ENCODE measurements around the gene CTXND2. TPM values are rescaled to one million over a fixed set of nuclear protein-coding genes. Genes with fewer than 3 reads are reported as not detected.
"Not testable (repeated sequence)": the region's sequence is repeated elsewhere in the genome, so short reads cannot be mapped to it uniquely, and the experiment has no call there.

CTXND2 gene
- total RNA-seq = 0.10 TPM

DNA sequence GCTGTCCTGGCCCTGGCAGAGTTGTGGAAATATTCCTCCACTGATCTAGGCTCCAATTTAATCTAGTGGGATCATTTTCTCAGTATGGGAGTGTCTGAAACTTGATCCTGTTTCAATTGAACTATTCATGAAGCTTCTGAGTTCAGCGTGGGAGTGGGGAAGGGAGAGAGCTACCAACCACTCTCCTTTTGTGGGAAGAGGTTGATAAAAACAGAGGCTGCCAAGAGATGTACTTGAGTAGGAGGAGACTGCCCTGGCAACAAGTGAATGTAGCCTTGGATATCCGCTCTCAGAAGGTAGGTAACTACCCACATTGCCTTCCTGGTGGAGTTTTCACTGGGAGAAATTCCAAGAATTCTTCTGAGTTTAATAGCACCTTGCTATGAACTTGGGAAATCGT is at the start of gene CTXND2:
Gene CTXND2 (plus strand): TSS at position 119 of the 400 bp plus-strand sequence. CDS start 25,179 bp downstream, outside the sequence.
- DNase-seq = no peak

DNA sequence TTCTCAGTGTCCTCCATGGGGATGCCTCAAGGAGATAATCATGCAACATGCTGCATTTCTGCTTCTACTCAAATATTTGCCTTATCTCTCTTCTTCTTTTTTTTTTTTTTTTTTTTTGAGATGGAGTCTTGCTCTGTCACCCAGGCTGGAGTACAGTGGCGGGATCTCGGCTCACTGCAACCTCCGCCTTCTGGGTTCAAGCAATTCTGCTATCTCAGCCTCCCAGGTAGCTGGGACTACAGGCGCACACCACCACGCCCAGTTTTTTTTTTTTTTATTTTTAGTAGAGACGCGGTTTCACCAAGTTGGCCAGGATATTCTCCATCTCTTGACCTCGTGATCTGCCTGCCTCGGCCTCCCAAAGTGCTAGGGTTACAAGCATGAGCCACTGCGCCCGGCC is 46.1 kb upstream of the CTXND2 start:
- DNase-seq = not testable (repeated sequence)

DNA sequence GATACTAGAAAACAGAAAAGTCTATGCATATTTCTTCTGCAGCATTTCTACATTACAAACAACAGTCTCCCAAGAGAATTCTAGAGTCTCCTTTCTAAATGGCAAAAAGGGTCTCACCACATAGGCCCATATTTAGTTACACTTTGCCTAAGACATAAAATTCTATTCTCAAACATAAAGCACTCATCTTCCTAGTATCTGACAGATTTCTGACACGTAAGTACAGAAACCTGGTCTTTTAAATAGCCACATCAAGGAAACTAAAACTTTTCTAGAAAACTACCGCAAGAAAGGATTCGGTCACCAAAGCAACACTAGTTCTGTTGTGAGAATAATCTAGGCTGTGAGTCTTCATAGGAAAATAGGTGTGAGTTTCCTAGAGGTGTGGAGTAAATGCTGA is 45.3 kb upstream of the CTXND2 start:
- DNase-seq = no peak

DNA sequence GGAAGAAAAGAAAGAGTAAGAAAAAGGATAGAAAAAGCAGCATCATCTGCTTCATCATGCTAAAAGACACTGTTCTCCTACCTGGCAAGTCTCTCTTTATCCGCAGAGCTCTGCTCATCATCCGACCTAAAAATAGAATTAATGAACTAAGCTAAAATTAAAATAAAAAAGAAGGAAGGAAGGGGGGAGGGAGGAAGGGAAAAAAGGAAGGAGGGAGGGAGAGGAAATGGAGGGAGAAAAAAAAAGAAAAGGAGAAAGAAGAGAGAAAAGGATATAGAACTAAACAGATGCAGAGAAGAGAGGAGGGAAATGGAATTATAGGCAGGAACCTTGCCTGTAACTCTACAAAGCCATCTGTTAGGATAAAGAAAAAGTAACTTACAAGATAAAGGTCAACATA is 44.6 kb upstream of the CTXND2 start:
- no peak for DNase-seq

DNA sequence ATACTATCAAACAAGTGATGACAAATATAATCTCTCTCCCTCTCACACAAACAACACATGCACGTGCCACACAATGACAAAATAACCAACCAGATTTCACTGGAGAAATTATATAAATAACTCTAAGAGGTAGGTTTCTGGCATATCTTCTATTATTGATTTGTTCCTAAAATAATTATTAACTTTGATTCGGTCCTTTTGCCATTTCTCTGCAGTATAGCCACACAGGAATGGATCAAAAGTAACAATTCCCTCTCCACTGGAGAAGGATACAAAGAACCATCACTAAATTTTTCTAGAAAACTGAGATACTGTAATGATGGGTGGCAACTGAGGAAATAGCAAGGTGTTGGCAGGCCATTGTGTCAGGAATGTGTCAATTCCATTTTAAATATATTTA is 44.0 kb upstream of the CTXND2 start:
- no peak for DNase-seq

DNA sequence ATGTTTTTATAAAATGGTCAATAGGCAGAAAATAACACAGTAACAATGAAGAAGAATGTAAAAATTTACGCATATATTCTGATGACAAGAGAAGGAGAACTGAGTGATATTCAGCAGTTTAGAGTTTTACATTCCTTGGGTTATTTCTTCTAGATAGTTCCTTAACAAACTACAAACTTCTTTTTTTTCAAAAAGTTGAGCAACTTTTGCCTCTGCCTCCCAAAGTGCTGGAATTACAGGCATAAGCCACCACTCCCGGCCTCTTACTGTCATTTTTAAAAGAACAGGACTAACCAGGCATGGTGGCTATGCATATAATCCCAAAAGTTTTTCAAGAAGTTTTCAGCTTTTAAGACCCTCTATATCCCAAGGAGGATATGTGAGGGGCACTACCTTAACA is 43.5 kb upstream of the CTXND2 start:
- DNase-seq = no peak

DNA sequence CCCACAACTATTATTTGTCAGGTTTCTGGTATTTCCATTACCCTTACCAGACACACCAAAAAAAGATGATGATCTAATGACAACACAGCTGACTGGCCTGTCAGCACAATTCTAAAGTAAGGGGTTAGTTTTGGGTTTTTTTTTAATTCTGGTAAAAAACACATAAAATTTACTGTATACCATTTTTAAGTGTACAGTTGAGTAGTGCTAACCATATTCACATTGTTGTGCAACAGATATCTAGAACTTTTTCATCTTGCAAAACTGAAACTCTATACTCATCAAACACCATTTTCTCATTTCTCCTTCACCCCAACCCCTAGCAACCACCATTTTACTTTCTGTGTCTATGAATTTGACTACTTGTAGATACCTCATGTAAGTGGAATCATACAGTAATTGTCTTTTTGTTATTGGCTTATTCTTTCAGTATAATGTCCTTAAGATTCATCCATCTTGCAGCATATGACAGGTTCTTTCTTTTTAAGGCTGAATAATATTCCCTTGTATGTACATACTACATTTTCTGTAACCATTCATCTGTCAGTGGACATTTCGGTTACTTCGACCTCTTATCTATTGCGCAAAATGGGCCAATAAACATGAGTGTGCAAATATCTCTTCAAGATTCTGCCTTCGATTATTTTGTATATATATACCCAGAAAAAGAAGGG is 40.3 kb upstream of the CTXND2 start:
- no peak for DNase-seq

DNA sequence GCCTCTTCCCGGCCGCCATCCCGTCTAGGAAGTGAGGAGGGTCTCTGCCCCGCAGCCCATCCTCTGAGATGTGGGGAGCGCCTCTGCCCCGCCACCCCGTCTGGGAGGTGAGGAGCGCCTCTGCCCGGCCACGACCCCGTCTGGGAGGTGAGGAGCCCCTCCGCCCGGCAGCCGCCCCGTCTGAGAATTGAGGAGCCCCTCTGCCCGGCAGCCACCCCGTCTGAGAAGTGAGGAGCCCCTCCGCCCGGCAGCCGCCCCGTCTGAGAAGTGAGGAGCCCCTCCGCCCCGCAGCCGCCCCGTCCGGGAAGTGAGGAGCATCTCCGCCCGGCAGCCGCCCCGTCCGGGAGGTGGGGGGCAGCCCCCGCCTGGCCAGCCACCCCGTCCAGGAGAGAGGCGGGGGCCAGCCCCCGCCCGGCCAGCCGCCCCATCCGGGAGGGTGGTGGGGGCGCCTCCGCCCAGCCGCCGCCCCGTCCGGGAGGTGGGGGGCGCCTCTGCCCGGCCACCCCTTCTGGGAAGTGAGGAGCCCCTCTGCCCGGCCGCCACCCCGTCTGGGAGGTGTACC is 36.1 kb upstream of the CTXND2 start:
- DNase-seq = not testable (repeated sequence)

DNA sequence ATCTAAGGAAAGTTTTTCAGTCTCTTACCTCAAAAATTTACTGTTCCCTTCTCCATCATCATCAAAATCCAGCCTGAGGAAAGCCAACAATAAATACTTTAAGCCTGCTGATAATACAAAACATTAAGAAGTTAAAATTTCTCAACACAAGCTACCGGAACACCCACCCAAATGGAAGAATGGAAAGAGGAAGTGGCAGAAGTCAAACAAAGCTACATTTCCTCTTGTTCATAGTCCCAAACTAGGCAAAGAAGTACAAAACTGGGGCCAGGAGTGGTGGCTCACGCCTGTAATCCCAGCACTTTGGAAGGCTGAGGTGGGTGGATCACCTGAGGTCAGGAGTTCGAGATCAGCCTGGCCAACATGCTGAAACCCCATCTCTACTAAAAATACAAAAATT is 34.2 kb upstream of the CTXND2 start:
- not testable (repeated sequence) for DNase-seq

DNA sequence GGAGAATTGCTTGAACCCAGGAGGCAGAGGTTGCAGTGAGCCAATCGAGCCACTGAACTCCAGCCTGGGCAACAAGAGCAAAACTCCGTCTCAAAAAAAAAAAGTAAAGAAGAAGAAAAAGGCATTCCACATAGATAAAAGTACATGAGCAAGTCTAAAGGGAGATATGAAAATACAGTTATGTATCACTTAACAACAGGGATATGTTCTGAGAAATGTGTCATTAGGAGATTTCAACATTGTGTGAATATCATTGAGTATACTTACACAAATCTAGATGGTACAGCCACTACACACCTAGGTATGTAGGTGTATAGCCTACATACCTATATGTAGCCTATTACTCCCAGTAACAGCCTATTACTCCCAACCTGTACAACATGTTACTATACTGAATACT is 23.2 kb upstream of the CTXND2 start:
- no peak for DNase-seq

DNA sequence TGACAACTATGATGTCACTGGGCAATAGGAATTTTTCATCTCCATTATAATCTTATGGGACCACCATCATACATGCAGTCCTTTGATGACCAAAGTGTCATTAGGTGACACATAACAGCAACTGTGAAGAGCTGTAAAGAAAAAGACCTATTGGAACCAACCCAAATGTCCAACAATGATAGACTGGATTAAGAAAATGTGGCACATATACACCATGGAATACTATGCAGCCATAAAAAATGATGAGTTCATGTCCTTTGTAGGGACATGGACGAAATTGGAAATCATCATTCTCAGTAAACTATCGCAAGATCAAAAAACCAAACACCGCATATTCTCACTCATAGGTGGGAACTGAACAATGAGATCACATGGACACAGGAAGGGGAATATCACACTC is 22.7 kb upstream of the CTXND2 start:
- DNase-seq = not testable (repeated sequence)

DNA sequence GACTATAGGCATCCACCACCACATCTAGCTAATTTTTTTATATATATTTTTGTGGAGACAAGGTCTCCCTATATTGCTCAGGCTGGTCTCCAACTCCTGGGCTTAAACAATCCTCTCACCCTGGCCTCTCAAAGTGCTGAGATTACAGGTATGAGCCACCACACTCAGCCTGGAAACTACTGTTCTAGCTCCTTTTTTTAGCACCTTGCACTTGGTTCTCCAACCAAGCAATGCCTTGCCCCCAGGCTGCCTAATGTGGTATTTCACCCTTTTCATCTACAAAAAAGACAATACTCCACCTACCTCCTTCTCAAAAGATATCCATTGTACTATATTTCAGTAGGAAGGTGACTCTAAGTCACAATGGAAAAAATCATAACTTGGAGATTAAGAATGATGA is 17.3 kb upstream of the CTXND2 start:
- no peak for DNase-seq

DNA sequence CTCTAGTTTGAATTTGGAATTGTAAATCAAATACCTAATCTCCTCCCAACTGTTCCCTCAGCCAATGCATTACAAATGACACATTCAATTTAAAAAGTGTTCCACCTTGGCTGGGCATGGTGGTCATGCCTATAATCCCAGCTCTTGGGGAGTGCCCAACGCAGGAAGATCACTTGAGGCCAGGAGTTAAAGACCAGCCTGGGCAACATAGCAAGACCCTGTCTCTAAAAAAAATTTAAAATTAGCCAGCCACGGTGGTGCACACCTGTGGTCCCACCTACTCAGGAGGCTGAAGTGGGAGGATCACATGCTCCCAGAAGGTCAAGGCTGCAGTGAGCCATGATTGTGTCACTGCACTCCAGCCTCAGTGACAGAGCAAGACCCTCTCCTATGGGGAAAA is 14.4 kb upstream of the CTXND2 start:
- DNase-seq = no peak

DNA sequence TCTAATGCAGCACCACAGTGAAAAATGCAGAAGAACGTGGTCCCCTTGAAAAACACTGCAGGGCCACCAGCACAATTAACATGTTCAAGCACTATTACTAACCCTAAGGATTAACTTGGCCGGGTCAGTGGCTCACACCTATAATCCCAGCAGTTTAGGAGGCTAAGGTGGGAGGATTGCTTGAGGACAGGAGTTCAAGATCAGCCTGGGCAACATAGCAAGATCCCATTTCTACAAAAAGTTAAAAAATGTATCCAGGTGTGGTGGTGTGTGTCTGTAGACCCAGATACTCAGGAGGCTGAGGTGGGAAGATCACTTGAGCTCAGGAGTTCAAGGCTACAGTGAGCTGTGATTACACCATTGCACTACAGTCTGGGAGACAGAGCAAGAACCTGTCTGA is 13.4 kb upstream of the CTXND2 start:
- DNase-seq = no peak

DNA sequence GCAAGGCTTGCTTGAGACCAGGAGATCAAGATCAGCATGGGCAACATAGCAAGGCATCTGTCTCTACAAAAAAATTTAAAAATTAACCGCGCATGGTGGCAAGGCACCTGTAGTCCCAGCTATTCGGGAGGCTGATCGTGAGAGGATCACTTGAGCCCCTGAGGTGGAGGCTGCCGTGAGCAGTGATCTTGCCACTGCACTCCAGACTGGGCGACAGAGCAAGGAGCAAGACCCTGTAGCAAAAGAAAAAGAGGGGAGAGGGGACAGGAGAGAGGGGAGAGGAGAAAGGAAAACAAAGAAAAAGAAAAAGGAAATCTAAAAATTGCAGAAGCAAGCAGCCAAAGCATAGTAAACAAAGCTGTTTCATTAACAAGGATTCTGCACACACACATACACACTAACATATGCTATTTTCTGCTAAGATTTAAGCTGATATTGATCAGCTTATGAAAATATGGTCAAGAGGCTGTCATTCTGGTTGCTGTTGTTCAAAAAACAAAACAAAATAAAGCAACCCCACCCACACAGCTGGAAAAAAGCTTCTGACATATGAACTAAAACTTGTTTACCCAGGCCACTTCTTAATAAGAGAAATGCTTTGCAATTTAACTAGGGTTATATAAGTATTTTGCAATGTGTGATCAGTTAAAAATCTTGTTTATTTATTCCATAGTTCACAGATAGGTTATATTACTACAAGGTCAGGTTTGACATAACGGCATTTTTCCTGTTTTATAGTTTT is 12.3 kb upstream of the CTXND2 start:
- DNase-seq = peak; percentile 27

DNA sequence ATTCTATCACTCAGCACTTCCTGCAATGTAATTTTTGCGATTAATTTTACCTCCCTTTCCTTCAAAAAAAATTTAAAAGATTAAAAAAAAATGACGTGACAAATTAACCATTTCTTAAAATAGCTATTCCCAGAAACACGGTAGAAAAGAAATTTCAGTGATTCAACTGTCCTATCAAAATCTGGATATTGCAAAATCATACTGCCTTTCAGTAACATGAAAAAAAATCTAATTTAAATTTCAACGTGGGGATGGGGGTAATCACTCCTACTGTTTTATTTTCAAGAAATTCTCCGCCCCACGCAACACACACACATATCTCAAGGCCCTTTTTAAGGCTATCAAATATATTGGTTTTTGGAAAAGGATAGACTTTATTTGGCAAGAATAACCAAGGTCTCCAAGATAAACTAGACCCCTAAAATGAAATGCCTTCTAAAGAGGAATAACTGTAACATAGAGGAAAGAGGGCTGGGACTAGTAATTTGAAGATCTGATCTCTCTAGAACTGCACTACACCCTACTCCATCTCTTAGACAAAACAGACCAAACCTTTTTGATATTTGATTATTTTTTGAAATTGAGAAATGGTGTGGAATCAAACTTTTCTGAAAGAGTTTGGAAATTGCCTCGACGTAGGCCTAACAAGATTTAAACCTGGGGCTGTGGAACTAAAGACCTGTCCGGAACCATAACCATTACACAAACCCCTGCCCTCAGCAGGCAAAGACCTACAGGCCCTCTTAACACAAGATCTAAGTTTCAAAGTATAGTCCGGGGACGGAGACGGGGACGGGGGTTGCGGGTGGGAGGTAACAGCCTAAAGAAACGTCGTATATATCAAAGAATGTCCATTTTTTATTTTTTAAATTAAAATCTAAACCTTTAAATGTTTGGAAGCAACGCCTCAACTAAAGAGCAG is 11.5 kb upstream of the CTXND2 start:
- no peak for DNase-seq

DNA sequence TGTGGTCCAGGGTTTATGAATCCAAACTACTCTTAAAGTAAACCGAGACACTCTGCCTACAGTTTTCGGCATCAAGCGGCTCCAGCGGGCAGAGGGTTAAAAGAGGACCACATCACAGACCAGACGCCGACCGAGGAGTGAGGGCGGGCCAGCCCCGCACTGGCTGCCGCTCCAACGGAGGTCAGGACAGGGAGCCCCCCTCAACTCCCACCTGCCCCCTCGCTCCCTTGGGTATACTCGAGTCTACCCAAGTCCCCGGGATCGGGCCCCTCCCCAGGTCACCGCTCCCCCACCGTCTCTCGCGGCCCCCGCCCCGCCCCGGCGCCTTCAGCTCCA is 10.8 kb upstream of the CTXND2 start:
- DNase-seq = peak; percentile 67

DNA sequence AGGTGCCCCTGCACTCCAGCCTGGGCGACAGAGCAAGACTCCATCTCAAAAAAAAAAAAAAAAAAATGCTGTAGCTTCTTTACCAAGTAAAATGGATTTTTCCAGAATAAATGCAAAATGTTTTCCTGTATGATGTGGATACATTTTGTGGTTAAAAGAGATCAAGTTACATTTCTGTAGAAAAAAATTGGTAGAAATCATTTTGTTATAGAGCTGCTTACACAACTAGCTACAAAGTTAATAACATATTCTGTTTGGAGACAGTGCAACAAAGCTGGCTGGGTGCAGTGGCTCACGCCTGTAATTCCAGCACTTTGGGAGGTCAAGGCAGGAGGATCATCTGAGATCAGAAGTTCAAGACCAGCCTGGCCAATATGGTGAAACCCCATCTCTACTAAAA is 8.0 kb upstream of the CTXND2 start:
- not testable (repeated sequence) for DNase-seq

DNA sequence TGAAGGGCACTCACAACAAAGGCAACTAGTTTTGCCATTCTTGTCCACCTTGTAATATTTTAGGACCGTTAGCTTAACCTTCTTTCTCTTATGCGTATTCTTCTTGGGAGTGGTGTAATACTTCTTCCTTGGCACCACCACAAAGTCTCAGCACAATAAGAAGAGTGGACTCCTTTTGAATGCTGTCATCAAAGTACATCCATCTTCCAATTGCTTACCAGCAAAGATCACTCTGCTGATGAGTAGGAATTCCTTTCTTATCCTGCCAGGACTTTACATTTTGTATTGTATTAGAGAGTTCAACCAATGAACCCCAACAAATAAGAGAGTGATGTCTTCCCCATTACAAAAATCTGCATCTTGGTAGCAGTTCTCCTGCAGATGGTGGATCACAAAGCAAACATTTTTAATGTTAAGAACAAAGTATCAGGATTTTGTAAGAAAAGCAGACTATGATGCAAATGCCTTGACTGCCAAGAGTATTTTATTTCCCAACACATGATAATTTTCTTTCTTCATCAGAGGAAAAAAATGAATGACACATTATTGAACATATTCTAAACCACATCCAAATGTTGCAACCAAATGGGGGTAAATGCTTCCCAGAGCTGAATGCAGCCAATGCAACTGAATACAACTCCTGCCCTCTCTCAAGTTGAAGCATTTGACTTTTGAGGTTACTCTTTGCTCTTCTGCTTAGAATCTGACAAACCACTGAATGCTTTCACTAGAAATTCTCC is 5.4 kb upstream of the CTXND2 start:
- peak; percentile 95 for DNase-seq

DNA sequence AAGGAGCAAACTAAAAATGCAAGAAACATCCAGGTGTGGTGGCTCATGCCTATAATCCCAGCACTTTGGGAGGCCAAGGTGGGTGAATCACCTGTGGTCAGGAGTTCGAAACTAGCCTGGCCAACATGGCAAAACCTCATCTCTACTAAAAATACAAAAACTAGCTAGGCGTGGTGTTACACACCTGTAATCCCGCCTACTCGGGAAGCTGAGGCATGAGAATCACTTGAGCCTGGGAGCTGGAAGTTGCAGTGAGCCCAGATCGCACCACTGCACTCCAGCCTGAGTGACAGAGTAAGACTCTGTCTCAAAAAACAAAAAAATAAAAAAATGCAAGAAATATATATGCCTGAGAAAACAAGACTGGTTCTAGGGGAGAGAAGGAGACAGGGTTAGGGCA is 3.8 kb upstream of the CTXND2 start:
- not testable (repeated sequence) for DNase-seq

DNA sequence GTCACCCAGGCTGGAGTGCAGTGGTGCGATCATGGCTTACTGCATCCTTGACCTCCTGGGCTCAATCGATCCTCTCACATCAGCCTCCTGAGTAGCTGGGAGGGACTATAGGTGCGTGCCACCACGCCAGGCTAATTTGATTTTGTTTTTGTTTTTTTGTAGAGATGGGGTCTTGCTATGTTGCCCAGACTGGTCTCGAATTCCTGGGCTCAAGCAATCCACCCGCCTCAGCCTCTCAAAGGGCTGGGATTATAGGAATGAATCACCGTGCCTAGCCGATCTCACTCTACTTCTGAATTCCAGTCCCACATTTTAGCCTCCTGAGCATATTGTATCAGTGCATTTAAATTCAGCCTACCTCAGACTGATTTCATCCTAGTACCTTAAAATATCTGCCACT is 1.8 kb downstream of the CTXND2 start:
- DNase-seq = no peak

DNA sequence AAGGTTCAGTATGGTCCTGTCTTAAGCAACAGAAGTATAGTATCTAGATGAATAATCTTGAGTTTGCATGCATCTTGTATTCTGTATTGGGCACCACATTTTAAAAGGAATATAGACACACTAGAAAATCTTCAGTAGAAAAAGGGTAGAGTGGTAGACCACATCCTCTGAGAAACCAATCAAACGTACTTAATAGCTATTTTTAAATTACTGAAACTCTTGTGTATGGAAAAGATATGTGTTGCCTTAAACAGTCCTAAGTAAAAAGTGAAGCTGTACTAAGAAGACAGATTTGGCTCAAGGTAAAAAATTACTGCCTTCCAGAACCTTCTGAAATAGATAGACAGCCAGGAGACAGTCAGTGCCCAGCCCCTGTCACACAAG is 3.1 kb downstream of the CTXND2 start:
- DNase-seq = no peak

Measured in skin of body (tissue), 2 donors.